Brain pericyte (primary cell): ENCODE measurements around the gene SQOR.
"Not testable (repeated sequence)": the region's sequence is repeated elsewhere in the genome, so short reads cannot be mapped to it uniquely, and the experiment has no call there.

Experiments used
- DNase-seq: peaks from one replicate; pipeline ENCODE4 v3.0.0-alpha.2; 2012; ENCODE audit warnings: low read depth, low spot score

SQOR gene

DNA sequence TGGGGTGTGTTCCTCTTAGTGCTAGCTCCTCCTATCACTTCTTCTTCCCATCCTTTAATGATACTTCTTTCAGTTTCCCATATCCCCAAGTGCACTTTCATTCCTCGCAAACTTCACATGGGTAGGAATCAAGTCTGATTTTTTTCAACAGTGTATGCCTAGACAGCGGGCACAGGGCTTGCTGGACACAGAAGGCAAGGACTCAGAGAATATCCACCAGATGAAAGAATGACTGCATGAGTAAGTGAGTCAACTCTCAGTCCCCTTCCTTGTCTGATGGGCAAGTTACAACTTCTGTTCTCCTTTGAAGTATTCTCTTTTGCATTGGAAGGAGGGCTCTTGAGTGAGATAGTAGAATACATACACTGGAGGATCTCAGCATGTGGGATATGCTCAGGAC is 3.1 kb upstream of the SQOR start:
- no peak for DNase-seq

GRCh38 chr15:45635191-45635638 is 386 bp downstream of the SQOR start:
- DNase-seq, result no peak

DNA sequence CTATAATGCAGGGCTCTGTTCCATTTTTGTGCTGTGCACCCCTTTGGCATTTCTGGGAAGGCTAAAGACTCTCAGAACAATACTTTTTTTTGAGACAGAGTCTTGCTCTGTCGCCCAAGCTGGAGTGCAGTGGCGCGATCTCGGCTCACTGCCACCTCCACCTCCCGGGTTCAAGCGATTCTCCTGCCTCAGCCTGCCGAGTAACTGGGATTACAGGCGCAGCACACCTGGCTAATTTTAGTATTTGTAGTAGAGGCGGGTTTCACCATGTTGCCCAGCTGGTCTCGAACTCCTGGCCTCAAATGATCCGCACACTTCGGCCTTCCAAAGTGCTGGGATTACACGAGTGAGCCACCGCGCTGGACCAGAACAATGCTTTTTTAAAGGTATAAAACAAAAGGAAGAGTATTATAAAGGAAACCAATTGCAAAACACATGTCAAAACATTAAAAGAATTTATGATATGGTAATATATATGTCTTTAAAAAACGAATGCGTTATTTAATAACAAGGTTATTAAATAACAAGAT is 999 bp downstream of the SQOR start:
- no peak for DNase-seq

- no peak for DNase-seq
These were observed 2.3 kb downstream of the SQOR start for GRCh38 chr15:45637141-45637540.

- peak; percentile 52 for DNase-seq
These were observed 2.8 kb downstream of the SQOR start for GRCh38 chr15:45637552-45638033.

GRCh38 chr15:45640616-45641015 is 5.8 kb downstream of the SQOR start:
- DNase-seq, result no peak

- DNase-seq, result no peak
These were observed 6.5 kb downstream of the SQOR start for GRCh38 chr15:45641374-45641781.

DNA sequence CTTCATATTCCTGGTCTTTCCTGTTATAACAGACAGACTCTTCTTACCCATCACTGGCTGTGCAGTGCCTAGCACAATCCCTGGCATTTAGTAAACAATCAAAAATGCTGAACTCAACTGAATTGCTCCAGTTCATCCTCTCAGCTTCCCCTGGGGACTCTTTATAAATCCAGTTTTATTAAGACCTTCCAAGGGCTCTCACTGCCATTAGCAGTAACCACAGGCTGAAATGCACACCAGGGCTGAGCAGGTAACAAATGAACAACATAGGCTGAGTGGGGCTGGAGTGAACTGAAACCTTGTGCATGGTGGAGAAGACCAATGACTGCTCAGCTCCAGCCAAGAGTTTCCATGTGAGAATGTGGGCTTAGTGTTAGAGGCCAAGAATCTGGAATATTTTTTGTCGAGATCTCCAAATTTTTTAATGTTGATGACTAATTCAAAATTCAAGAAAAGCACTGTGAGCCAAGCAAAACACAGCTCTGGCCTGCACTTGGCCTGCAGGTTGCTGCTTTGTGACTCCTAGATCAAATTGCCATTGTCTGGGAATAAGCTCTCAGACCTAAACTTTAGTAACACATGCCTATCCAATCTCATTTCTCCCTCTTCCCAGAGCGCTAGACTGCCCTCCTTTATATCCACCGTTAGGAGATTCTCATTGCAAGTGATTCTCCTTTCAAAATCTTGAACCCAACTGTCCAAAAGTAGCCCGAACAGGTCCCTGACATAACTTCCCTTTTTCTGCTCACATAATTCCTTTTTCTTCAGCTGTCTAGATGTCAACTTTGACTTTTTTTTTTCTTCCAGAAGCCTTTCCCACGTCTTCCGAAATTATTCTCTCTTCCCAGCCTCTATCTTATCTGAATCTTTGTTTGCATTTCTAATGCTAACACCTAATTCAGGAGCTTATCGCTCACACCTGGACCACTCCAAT is 7.4 kb downstream of the SQOR start:
- no peak for DNase-seq

- DNase-seq, result no peak
These were observed 9.6 kb downstream of the SQOR start for GRCh38 chr15:45644437-45644836.

DNA sequence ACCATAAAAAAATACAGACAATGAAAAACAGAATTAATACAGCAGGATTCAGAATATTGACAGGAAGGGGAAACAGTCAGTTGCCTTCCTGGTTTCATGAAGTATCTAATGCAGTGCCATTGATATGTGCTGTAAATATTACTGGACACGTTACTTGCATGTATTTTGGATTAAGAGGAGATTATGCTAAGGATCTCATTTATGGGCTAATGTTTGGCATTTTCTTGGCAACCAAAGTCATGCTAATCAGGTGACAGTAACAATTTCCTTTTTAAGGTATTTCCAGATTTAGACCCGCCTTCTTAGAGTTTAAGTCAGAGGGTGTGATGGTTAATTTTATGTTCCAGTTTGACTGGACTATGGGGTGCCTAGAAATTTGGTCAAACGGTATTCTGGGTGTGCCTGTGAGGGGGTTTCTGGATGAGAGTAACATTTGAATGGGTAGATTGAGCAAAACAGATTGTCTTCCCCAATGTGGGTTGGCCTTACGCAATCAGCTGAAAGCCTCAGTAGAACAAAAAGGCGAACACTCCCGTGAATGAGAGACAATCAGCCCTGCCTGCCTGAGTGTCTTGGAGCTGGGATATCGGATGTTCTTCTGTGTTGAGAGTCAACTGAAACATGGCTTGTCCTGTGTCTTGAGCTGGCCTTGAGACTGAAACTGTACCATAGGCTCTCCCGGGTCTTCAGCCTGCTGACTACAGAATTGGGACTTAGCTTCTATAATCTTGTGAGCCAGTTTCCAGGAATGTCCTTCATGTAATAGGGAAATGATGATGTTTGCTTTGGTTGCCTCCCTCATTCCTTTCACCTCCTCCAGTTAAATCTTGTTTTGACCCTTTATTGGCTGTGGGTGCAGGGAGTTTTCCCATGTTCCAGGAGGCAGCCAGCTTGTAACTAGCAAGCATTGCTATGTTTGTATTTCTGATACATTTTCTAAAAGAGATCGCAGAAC is 10.5 kb downstream of the SQOR start:
- no peak for DNase-seq

- no peak for DNase-seq
These were observed 11.4 kb downstream of the SQOR start for GRCh38 chr15:45646220-45646619.

DNA sequence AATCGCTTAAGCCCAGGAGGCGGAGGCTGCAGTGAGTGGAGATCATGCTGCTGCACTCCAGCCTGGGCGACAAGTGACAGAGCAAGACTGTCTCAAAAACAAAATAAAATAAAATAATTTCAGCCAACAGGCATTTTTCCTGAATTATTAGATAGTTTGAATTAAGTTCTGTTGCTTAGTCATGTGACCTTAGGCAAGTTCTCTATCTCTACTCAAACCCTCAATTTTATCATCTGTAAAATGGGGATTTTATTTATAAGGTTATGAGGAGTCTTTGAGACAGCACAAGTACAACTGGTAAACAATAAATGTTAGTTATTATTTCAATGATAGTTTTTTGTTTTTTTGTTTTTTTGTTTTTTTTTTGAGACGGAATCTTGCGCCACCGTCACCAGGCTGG is 13.0 kb downstream of the SQOR start:
- no peak for DNase-seq

DNA sequence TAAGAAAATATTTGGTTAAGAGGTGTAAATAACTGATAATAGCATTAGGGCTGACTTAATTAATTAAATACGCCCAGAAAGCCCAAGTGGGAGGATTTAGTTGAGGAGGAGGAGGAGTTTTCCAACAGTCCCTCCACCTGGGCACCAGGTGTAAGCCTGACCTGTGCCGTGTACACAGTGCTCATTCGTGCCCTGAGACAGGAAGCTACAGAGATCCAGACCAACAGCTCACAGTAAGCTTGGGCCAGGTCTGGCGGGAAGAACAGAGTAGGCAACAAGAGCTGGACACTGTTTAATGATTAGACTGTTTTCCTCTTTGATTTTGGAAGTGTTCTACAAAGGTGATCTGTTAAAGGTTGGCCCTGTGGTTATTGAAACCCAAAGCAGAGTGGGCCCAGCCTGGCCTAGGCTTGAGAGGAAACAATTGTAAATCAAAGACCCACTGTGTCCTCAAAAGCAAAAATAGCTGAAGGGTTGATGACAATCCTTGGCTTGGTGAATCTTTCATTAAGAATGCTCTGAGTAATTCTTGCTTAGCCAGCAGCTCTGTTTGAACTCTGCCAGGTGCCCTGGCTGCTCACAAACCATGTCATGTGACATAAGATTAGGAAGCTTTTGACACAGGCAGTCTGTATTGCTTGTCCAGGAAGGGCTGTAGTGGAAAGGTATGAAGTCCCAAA is 13.8 kb downstream of the SQOR start:
- no peak for DNase-seq

- DNase-seq, result not testable (repeated sequence)
These were observed 15.2 kb downstream of the SQOR start for GRCh38 chr15:45650007-45650406.

DNA sequence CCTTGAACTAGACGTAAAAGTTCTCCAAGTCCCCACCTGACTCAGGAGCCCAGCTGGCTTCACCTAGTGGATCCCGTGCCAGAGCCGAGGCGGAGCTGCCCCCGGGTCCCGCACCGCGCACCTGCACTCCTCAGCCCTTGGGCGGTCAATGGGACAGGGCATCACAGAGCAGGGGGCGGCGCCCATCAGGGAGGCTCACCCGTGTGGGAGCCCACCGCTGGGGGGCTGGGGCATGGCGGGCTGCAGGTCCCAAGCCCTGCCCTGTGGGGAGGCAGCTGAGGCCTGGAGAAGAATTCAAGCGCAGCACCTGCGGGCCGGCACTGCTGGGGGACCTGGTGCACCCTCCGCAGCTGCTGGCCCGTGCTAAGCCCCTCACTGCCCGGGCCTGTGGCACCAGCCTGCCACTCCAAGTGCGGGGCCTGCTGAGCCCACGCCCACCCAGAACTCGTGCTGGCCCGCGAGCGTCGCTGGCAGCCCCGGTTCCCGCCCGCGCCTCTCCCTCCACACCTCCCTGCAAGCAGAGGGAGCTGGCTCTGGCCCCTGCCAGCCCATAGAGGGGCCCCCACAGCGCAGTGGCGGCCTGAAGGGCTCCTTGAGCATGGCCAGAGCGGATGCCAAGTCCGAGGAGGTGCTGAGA is 16.2 kb downstream of the SQOR start:
- no peak for DNase-seq

DNA sequence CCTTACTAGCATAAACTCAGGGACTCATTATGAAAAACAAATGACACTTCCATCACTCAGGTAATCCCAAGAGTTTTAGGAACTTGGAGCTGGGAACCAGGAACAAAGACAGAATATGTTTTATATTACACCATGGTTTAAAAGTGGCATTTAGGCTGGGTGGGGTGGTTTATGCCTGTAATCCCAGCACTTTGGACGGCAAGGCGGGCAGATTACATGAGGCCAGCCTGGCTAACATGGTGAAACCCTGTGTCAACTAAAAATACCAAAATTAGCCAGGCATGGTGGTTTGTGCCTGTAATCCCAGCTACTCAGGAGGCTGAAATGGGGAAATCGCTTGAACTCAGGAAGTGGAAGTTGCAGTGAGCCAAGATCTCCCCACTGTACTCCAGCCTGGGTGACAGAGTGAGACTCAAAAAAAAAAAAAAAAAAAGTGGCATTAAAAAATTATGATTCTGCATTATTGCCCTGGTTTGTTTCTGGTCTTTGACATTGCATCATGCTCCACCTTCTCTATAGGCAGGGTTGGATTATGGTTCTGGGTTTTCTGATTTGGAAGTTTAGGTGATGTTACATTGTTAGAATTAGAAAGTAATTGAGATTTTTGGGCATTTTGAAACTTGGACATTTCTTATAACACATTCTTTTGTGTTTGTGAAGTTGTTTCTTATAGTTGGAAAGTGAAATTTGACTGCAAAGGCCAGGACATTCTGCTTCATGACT is 19.0 kb downstream of the SQOR start:
- DNase-seq, result no peak

- no peak for DNase-seq
These were observed 19.9 kb downstream of the SQOR start for GRCh38 chr15:45654749-45655148.

GRCh38 chr15:45657254-45657653 is 22.4 kb downstream of the SQOR start:
- no peak for DNase-seq

DNA sequence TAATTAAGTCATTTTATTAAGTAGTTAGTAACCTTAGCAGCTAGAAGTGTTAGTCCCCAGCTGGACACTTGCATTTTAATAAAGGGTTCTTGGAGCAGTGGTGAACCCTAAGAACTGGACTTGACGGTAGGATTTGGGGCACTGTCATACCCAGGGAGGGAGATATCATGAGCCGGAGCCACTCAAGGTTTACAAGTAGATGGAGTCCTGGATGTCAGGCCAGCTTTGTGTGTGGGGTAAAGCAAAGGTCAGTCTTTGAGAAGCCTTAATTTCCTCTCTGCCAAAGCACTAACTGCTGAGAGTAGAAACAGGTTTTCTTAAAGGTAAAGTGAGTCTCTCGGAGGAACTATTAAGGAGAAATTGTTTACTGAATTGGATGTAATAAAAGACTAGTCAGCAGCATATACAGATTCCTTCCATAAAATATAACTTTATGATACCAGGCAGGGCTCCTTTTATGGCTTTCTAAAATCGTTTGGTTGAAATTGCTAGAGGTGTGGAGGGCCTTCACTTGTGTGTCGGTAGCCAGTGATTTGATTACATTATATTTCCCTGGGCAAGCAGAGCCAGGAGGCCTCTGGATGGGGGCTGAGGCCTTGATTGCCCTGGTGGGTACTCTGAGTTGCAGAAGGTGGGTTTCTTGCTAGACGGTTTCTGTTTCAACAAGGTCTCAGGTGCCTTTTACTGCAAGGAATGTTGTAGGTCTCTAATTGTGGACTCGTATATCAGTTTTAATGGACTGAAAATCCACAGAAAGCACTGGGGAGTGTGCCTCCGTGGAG is 23.1 kb downstream of the SQOR start:
- no peak for DNase-seq
